Cardiac fibroblast (primary cell): ENCODE results near the gene UBQLN2.
"Not testable (repeated sequence)": the region's sequence is repeated elsewhere in the genome, so short reads cannot be mapped to it uniquely, and the experiment has no call there.

ENCODE experiments used
- DNase-seq, 2 donors: peaks; one replicate each; pipeline versions ENCODE4 v3.0.0 to v3.0.0-alpha.2; 2010; ENCODE audit warnings: low read depth in 2 of 2
- H3K4me3 ChIP-seq, 2 donors: replicated peaks in 1 of 2; 1 replicate in 1 of 2; 2 replicates in 1 of 2; pipeline ENCODE4 v1.5.1; 2011; ENCODE audit warnings: low read depth in 2 of 2, low read length in 2 of 2, mild to moderate bottlenecking in 2 of 2, moderate library complexity in 1 of 2
- CTCF ChIP-seq: IDR thresholded peaks from one replicate; pipeline ENCODE4 v1.5.1; 2011; ENCODE audit warnings: low read depth, mild to moderate bottlenecking, low read length, inconsistent platforms

The UBQLN2 gene

GRCh38 chrX:56563231-56564161, at the start of gene UBQLN2:
UBQLN2 (plus strand) TSS chrX:56563627; CDS start chrX:56563874, 247 bp downstream.
- peak within 1 kb of the TSS; percentile 58 to 66 for H3K4me3 ChIP-seq
- peak; percentile 23 for TF ChIP-seq CTCF
- DNase-seq, result peak; percentile 79 to 88

GRCh38 chrX:56519642-56520041, 43.8 kb upstream of the UBQLN2 start:
- DNase-seq, result no peak
- TF ChIP-seq CTCF, result no peak

GRCh38 chrX:56529482-56530007, 33.9 kb upstream of the UBQLN2 start:
- DNase-seq, H3K4me3 ChIP-seq: not testable (repeated sequence)

More at GRCh38 chrX:56519642-56520041, 43.8 kb upstream of the UBQLN2 start:
- H3K4me3 ChIP-seq, result no peak overlapping the region

- no peak for TF ChIP-seq CTCF
- no peak overlapping the region for H3K4me3 ChIP-seq
- no peak for DNase-seq
Observed at GRCh38 chrX:56530011-56530410, 33.4 kb upstream of the UBQLN2 start.

GRCh38 chrX:56550667-56551066, 12.8 kb upstream of the UBQLN2 start:
- DNase-seq, result no peak
- TF ChIP-seq CTCF, result no peak
- no peak overlapping the region for H3K4me3 ChIP-seq

GRCh38 chrX:56554870-56555269, 8.6 kb upstream of the UBQLN2 start:
- DNase-seq, result no peak
- no peak for TF ChIP-seq CTCF
- no peak overlapping the region for H3K4me3 ChIP-seq

- DNase-seq, result no peak
- no peak for TF ChIP-seq CTCF
- no peak overlapping the region for H3K4me3 ChIP-seq
Observed at GRCh38 chrX:56557376-56557929, 6.0 kb upstream of the UBQLN2 start.
